DOHH2 (cell line): ENCODE data around the gene TAF3.
"Not testable (repeated sequence)": the region's sequence is repeated elsewhere in the genome, so short reads cannot be mapped to it uniquely, and the experiment has no call there.

Experiments
- H3F3A ChIP-seq: fragments of 200-600 bp; sonication (generic), shearing (Covaris generic); 2 replicates; pipeline ENCODE4 v1.6.0; 2016; ENCODE audit warnings: antibody characterized with exemption, mild to moderate bottlenecking; ENCODE audit not compliant: control insufficient read depth, insufficient read depth
- H3K27ac ChIP-seq: fragments of 200-600 bp; sonication (generic); 2 replicates; pipeline ENCODE4 v1.5.1; 2014; ENCODE audit warnings: low read depth, mild to moderate bottlenecking, low read length, moderate library complexity
- H3K27me3 ChIP-seq: fragments of 200-600 bp; sonication (generic); 2 replicates; pipeline ENCODE4 v1.6.1; 2014; ENCODE audit warnings: mild to moderate bottlenecking, low read length, mixed read lengths; ENCODE audit not compliant: control insufficient read depth
- H3K36me3 ChIP-seq: fragments of 200-600 bp; sonication (generic); 2 replicates; pipeline ENCODE4 v1.6.1; 2014; ENCODE audit warnings: mild to moderate bottlenecking, low read length, moderate library complexity, mixed read lengths; ENCODE audit not compliant: control insufficient read depth
- H3K4me1 ChIP-seq: fragments of 200-600 bp; sonication (generic); 2 replicates; pipeline ENCODE4 v1.6.1; 2014; ENCODE audit warnings: mild to moderate bottlenecking, low read length, mixed read lengths; ENCODE audit not compliant: control insufficient read depth
- H3K4me2 ChIP-seq: fragments of 200-600 bp; sonication (generic); 2 replicates; pipeline ENCODE4 v1.6.0; 2014; ENCODE audit warnings: mild to moderate bottlenecking, low read length, moderate library complexity
- H3K4me3 ChIP-seq: fragments of 200-600 bp; sonication (generic); 2 replicates; pipeline ENCODE4 v1.5.1; 2014; ENCODE audit warnings: mild to moderate bottlenecking, low read length, mixed read lengths
- H3K79me2 ChIP-seq: fragments of 200-600 bp; sonication (generic); 2 replicates; pipeline ENCODE4 v1.6.1; 2014; ENCODE audit warnings: mild to moderate bottlenecking, low read length, mixed read lengths; ENCODE audit not compliant: control insufficient read depth
- H3K9me2 ChIP-seq: fragments of 200-600 bp; sonication (generic); replicated peaks from 2 replicates; pipeline ENCODE4 v1.6.1; 2014; ENCODE audit warnings: mild to moderate bottlenecking, low read length, mixed read lengths; ENCODE audit not compliant: control insufficient read depth
- H3K9me3 ChIP-seq: fragments of 200-600 bp; sonication (generic); 2 replicates; pipeline ENCODE4 v1.6.1; 2014; ENCODE audit warnings: antibody characterized with exemption, low read length, mixed read lengths; ENCODE audit not compliant: control insufficient read depth, insufficient read depth
- H4K20me1 ChIP-seq: fragments of 200-600 bp; sonication (generic); 2 replicates; pipeline ENCODE4 v1.6.0; 2014; ENCODE audit warnings: low read depth, mild to moderate bottlenecking, antibody characterized with exemption, low read length, moderate library complexity; ENCODE audit not compliant: control insufficient read depth, insufficient read depth
- EZH2phosphoT487 ChIP-seq: fragments of 200-600 bp; sonication (generic); IDR thresholded peaks from 2 replicates; pipeline ENCODE4 v1.6.1; 2017; ENCODE audit warnings: borderline replicate concordance, mild to moderate bottlenecking, antibody characterized with exemption, low read length, moderate library complexity, mixed read lengths
- TF ChIP-seq, protein P1 (sequence below): fragments of 200-600 bp; sonication (generic); IDR thresholded peaks from one replicate; pipeline ENCODE4 v1.5.1; 2014; ENCODE audit warnings: antibody characterized with exemption, mild to moderate bottlenecking, low read depth, low read length; ENCODE audit not compliant: poor library complexity, severe bottlenecking

Gene TAF3

DNA sequence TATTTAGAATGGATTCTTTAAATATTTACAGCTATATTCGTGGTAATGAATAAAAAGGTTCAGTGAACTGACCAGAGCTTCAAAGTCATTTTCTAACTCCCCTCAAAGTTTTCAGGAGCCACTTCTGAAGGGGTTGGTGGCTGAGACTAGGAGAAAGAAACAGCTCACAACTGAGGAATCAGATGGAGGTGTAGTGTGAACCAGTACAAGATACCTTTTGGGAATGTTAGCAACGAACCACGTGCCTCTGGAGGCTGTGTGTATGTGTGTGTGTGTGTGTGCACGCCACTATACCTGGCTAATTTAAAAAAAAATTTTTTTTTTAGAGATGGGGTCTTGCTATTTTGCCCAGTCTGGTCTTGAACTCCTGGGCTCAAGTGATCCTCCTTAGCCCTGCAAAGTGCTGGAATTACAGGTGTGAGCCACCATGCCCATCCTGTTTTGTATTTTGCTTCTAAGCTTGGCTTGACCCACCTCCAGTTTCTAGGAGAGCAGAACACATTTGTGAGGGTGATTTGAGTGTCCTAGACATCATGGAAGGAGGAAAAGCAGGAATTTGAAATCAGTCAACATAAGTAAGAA is 9.5 kb upstream of the TAF3 start:
- peaks cover 36% of the 10 kb centered on the region for H3K36me3 ChIP-seq
- H3K9me3 ChIP-seq = no peaks in the 10 kb centered on the region

DNA sequence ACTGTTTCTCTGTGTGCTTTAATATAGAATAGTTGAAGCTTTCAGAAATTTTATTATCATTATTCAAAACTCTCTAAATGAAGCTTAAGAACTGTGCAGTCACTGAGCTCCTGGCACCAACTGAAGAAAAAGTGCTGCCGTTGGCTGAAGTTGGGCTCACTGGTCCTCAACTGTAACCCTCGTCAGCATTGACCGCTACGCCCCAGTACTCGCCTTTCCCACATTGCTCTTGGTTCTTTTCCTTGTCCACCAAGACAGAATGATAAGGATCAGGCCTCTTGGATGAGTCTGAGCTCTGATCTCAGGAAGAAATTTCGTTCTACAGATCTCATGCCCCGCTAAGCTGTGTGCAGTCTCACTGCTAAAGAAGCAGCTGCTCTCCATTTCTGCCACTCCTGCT is 7.9 kb upstream of the TAF3 start:
- Histone ChIP-seq H4K20me1 (no peaks in the 10 kb centered on the region), H3F3A (peaks cover 9% of the 10 kb centered on the region), H3K4me2 (no peak overlapping the region), H3K4me1 (peaks cover 10% of the 10 kb centered on the region), H3K9me2 (no peaks in the 10 kb centered on the region), H3K9me3 (no peaks in the 10 kb centered on the region), H3K27me3 (no peaks in the 10 kb centered on the region), H3K36me3 (peaks cover 19% of the 10 kb centered on the region), H3K79me2 (no peaks in the 10 kb centered on the region), H3K4me3 (no peak overlapping the region), H3K27ac (no peak overlapping the region)
- TF ChIP-seq EZH2phosphoT487 = no peak
- TF ChIP-seq, protein P1, sequence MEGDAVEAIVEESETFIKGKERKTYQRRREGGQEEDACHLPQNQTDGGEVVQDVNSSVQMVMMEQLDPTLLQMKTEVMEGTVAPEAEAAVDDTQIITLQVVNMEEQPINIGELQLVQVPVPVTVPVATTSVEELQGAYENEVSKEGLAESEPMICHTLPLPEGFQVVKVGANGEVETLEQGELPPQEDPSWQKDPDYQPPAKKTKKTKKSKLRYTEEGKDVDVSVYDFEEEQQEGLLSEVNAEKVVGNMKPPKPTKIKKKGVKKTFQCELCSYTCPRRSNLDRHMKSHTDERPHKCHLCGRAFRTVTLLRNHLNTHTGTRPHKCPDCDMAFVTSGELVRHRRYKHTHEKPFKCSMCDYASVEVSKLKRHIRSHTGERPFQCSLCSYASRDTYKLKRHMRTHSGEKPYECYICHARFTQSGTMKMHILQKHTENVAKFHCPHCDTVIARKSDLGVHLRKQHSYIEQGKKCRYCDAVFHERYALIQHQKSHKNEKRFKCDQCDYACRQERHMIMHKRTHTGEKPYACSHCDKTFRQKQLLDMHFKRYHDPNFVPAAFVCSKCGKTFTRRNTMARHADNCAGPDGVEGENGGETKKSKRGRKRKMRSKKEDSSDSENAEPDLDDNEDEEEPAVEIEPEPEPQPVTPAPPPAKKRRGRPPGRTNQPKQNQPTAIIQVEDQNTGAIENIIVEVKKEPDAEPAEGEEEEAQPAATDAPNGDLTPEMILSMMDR = no peak

More for the DNA sequence above, 9.5 kb upstream of the TAF3 start:
- Histone ChIP-seq H4K20me1 (0 out of 2 replicates have a peak, but pooled peaks cover 5% of the 10 kb centered on the region), H3F3A (peaks cover 9% of the 10 kb centered on the region), H3K27me3 (no peaks in the 10 kb centered on the region), H3K4me2 (no peak overlapping the region), H3K27ac (no peak overlapping the region), H3K4me3 (no peak overlapping the region), H3K9me2 (no peaks in the 10 kb centered on the region), H3K79me2 (no peaks in the 10 kb centered on the region), H3K4me1 (peaks cover 10% of the 10 kb centered on the region)
- TF ChIP-seq, protein P1 = no peak
- TF ChIP-seq EZH2phosphoT487 = no peak

DNA sequence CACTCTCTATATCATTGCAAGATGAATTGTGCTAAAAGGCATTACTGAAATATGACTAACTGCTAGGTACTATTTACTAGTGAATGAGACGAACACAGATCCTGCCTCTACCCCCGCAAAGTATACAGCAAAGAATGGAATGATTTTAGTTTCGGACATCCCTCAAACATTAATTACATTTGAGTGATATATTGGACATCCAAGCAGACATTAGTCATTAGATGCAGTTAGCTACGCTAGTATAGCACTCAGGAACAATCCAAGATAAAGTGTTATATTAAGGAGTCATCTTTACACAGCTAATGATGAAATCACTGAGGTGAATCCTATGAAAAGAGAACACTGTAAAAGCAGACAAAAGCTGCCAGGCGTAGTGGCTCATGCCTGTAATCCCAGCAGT is 7.3 kb upstream of the TAF3 start:
- peaks cover 10% of the 10 kb centered on the region for H3K4me1 ChIP-seq
- no peak overlapping the region for H3K4me2 ChIP-seq
- no peak overlapping the region for H3K27ac ChIP-seq
- H3K9me3 ChIP-seq = no peaks in the 10 kb centered on the region
- H3F3A ChIP-seq = peaks cover 9% of the 10 kb centered on the region
- H3K9me2 ChIP-seq = no peaks in the 10 kb centered on the region
- no peaks in the 10 kb centered on the region for H3K27me3 ChIP-seq
- H3K79me2 ChIP-seq = no peaks in the 10 kb centered on the region
- H3K36me3 ChIP-seq = peaks cover 16% of the 10 kb centered on the region
- no peaks in the 10 kb centered on the region for H4K20me1 ChIP-seq
- H3K4me3 ChIP-seq = no peak overlapping the region
- TF ChIP-seq EZH2phosphoT487 = no peak
- TF ChIP-seq, protein P1 = no peak

DNA sequence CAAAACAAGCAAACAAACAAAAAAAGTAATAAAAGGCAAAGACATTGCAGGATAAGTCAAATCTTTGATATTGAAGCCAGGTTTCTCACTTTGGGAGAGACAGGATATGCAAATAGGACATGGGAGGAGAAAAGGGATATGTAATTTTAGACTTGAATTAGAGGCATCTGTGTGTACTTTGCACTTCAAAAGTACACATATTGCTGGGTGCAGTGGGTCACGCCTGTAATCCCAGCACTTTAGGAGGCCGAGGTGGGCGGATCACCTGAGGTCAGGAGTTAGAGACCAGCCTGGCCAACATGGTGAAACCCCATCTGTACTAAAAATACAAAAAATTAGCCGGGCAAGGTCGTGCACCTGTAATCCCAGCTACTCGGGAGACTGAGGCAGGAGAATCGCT is 6.6 kb upstream of the TAF3 start:
- not testable (repeated sequence) for H3K4me2 ChIP-seq, H3K9me3 ChIP-seq

More for the DNA sequence above, 6.6 kb upstream of the TAF3 start:
- peaks cover 12% of the 10 kb centered on the region for H3K36me3 ChIP-seq
- not testable (repeated sequence) for H4K20me1 ChIP-seq, H3K27ac ChIP-seq, H3K4me1 ChIP-seq, H3K4me3 ChIP-seq, H3F3A ChIP-seq, H3K9me2 ChIP-seq, H3K79me2 ChIP-seq, H3K27me3 ChIP-seq
